Panc1 (cell line): ENCODE data around the gene SHE. TPM values are rescaled to one million over a fixed set of nuclear protein-coding genes. Genes with fewer than 3 reads are reported as not detected.

Source experiments
- ATAC-seq: fragments of 200-7000 bp; cut with Tn5 transposase; 2 replicates; pipeline ENCODE4 v1.9.1; 2020; ENCODE audit warnings: mild to moderate bottlenecking, moderate library complexity
- BruUV-seq: library from RNA; stranded (reverse); fragments of 400-500 nt; replicated peaks from 2 replicates; lab custom pipeline; 2021; lab: Mats Ljungman, UMichigan
- CTCF ChIA-PET: fragments of 300-600 bp; sonication (Branson Sonifier 250); formaldehyde crosslinking; loops from one replicate; lab custom pipeline; 2022; ENCODE audit warnings: antibody characterized with exemption; lab: Charles Lee
- POLR2A ChIA-PET: fragments of 300-600 bp; sonication (Branson Sonifier 250); formaldehyde crosslinking; loops from one replicate; lab custom pipeline; 2022; ENCODE audit warnings: antibody characterized with exemption; lab: Charles Lee
- DNase-seq: peaks from one replicate; pipeline ENCODE4 v3.0.0-alpha.2; 2010; ENCODE audit warnings: low read depth, low spot score
- H3K27ac ChIP-seq: 2 replicates; pipeline ENCODE4 v1.5.1; 2011; ENCODE audit warnings: mild to moderate bottlenecking, low read length, inconsistent platforms
- H3K27me3 ChIP-seq: fragments of 200-500 bp; sonication (Bioruptor generic); 2 replicates; pipeline ENCODE4 v1.6.0; 2014; ENCODE audit warnings: low read length, inconsistent platforms; ENCODE audit not compliant: control insufficient read depth, insufficient read depth
- H3K36me3 ChIP-seq: fragments of 200-500 bp; sonication (Bioruptor generic); 2 replicates; pipeline ENCODE4 v1.5.1; 2014; ENCODE audit warnings: inconsistent platforms, mild to moderate bottlenecking, low read length, moderate library complexity; ENCODE audit not compliant: control insufficient read depth, insufficient read depth
- H3K4me1 ChIP-seq: 2 replicates; pipeline ENCODE4 v1.5.1; 2011; ENCODE audit warnings: inconsistent platforms, mild to moderate bottlenecking, low read length, moderate library complexity; ENCODE audit not compliant: control insufficient read depth, insufficient read depth
- H3K4me3 ChIP-seq, 2 experiments: 2 replicates each; pipeline ENCODE4 v1.5.1; 2011 to 2012; ENCODE audit warnings: low read depth in 2 of 2, low read length in 2 of 2, mild to moderate bottlenecking in 2 of 2, inconsistent platforms in 1 of 2, moderate library complexity in 1 of 2
- H3K9me3 ChIP-seq: fragments of 200-500 bp; sonication (Bioruptor generic); 2 replicates; pipeline ENCODE4 v1.5.1; 2014; ENCODE audit warnings: low read depth, mild to moderate bottlenecking, inconsistent platforms, low read length, moderate library complexity; ENCODE audit not compliant: control insufficient read depth, insufficient read depth
- POLR2AphosphoS5 ChIP-seq: IDR thresholded peaks from 2 replicates; pipeline ENCODE4 v1.6.1; 2012; ENCODE audit warnings: mild to moderate bottlenecking, low read depth, low read length, moderate library complexity
- SIN3A ChIP-seq: IDR thresholded peaks from 2 replicates; pipeline ENCODE4 v1.6.1; 2012; ENCODE audit warnings: low read depth, mild to moderate bottlenecking, low read length, moderate library complexity, borderline replicate concordance; ENCODE audit not compliant: insufficient read depth
- TCF7L2 ChIP-seq: IDR thresholded peaks from 2 replicates; pipeline ENCODE4 v1.6.1; 2011; ENCODE audit warnings: mild to moderate bottlenecking, low read depth, low read length, inconsistent platforms
- in situ Hi-C: cut with HindIII; loops from 2 replicates; pipeline ENCODE4 v1.10.0; 2016; ENCODE audit warnings: low sequenced_read_pairs, low pct_unique_long_range_greater_than_20kb
- intact Hi-C: fragments of 100-400 bp; cut with micrococcal nuclease; formaldehyde crosslinking; loops from one replicate; pipeline ENCODE4 v1.10.0; 2022; ENCODE audit not compliant: unreplicated experiment
- total RNA-seq: library from RNA; stranded (reverse); gene quantifications from one replicate; pipeline ENCODE4 v1.2.1, GENCODE V29; 2021; ENCODE audit not compliant: unreplicated experiment
- TF ChIP-seq, protein P1 (sequence below), 2 experiments: IDR thresholded peaks; 2 replicates each; pipeline ENCODE4 v1.6.1; 2011 to 2012; ENCODE audit warnings: low read depth in 2 of 2, control low read depth in 1 of 2, low read length in 1 of 2, mild to moderate bottlenecking in 1 of 2, moderate library complexity in 1 of 2; ENCODE audit not compliant: insufficient read depth in 1 of 2
- TF ChIP-seq, protein P2 (sequence below): fragments of 450-650 bp; IDR thresholded peaks from 2 replicates; pipeline ENCODE4 v1.5.1; 2017; ENCODE audit warnings: mild to moderate bottlenecking

The SHE gene
- total RNA-seq, 1 experiment from 2014 or later = 0.03 TPM

GRCh38 chr1:154512760-154513159 is 10.5 kb upstream of the SHE start:
- Histone ChIP-seq H3K9me3 (no peaks in the 10 kb centered on the region), H3K27me3 (peaks cover 2% of the 10 kb centered on the region; the same call in 1 of the 2 replicates), H3K36me3 (no peaks in the 10 kb centered on the region), H3K4me1 (no peaks in the 10 kb centered on the region), H3K27ac (no peak overlapping the region), H3K4me3 (no peak overlapping the region)
- no peak for DNase-seq
- ChIA-PET POLR2A (no interaction called here), CTCF (no interaction called here)
- intact Hi-C loops = no loop called here
- ATAC-seq = no peak
- in situ Hi-C loops = no loop called here
- TF ChIP-seq, protein P1, sequence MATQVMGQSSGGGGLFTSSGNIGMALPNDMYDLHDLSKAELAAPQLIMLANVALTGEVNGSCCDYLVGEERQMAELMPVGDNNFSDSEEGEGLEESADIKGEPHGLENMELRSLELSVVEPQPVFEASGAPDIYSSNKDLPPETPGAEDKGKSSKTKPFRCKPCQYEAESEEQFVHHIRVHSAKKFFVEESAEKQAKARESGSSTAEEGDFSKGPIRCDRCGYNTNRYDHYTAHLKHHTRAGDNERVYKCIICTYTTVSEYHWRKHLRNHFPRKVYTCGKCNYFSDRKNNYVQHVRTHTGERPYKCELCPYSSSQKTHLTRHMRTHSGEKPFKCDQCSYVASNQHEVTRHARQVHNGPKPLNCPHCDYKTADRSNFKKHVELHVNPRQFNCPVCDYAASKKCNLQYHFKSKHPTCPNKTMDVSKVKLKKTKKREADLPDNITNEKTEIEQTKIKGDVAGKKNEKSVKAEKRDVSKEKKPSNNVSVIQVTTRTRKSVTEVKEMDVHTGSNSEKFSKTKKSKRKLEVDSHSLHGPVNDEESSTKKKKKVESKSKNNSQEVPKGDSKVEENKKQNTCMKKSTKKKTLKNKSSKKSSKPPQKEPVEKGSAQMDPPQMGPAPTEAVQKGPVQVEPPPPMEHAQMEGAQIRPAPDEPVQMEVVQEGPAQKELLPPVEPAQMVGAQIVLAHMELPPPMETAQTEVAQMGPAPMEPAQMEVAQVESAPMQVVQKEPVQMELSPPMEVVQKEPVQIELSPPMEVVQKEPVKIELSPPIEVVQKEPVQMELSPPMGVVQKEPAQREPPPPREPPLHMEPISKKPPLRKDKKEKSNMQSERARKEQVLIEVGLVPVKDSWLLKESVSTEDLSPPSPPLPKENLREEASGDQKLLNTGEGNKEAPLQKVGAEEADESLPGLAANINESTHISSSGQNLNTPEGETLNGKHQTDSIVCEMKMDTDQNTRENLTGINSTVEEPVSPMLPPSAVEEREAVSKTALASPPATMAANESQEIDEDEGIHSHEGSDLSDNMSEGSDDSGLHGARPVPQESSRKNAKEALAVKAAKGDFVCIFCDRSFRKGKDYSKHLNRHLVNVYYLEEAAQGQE (IDR thresholded peaks at IDR 0.05; ENCODE audit: insufficient read depth in 1 of 2, low read depth in 2 of 2, low read length in 1 of 2) = no peak
- no peak for TF ChIP-seq TCF7L2
- no peak for TF ChIP-seq POLR2AphosphoS5
- TF ChIP-seq, protein P2, sequence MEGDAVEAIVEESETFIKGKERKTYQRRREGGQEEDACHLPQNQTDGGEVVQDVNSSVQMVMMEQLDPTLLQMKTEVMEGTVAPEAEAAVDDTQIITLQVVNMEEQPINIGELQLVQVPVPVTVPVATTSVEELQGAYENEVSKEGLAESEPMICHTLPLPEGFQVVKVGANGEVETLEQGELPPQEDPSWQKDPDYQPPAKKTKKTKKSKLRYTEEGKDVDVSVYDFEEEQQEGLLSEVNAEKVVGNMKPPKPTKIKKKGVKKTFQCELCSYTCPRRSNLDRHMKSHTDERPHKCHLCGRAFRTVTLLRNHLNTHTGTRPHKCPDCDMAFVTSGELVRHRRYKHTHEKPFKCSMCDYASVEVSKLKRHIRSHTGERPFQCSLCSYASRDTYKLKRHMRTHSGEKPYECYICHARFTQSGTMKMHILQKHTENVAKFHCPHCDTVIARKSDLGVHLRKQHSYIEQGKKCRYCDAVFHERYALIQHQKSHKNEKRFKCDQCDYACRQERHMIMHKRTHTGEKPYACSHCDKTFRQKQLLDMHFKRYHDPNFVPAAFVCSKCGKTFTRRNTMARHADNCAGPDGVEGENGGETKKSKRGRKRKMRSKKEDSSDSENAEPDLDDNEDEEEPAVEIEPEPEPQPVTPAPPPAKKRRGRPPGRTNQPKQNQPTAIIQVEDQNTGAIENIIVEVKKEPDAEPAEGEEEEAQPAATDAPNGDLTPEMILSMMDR = no peak
- no peak for TF ChIP-seq SIN3A
- no TSS peak for BruUV-seq

GRCh38 chr1:154503898-154504297 is 1.7 kb upstream of the SHE start:
- intact Hi-C loops = no loop called here
- Histone ChIP-seq H3K27me3 (peaks cover 25% of the 10 kb centered on the region), H3K36me3 (no peaks in the 10 kb centered on the region), H3K4me3 (no peak overlapping the region), H3K9me3 (no peaks in the 10 kb centered on the region), H3K27ac (no peak overlapping the region), H3K4me1 (no peaks in the 10 kb centered on the region)
- POLR2A ChIA-PET = no interaction called here
- ATAC-seq = no peak
- in situ Hi-C loops = no loop called here
- no peak for TF ChIP-seq TCF7L2
- TF ChIP-seq, protein P2 = no peak
- no peak for TF ChIP-seq SIN3A
- TF ChIP-seq, protein P1 (IDR thresholded peaks at IDR 0.05; ENCODE audit: insufficient read depth in 1 of 2, low read depth in 2 of 2, low read length in 1 of 2) = no peak
- no peak for TF ChIP-seq POLR2AphosphoS5
- CTCF ChIA-PET = no interaction called here
- no TSS peak for BruUV-seq
- no peak for DNase-seq
